IPS-11a (cell line): Measurements from ENCODE around the gene KIF26A.
"Not testable (repeated sequence)": the region's sequence is repeated elsewhere in the genome, so short reads cannot be mapped to it uniquely, and the experiment has no call there.

ENCODE experiments used
- H3K4me3 ChIP-seq: one replicate; pipeline ENCODE4 v1.5.1; 2013; ENCODE audit warnings: low read depth, low read length, control low read depth

The KIF26A gene

GRCh38 chr14:104220215-104221070 is 82.1 kb downstream of the KIF26A start:
- no peak overlapping the region for H3K4me3 ChIP-seq

GRCh38 chr14:104221071-104221625 is 82.8 kb downstream of the KIF26A start:
- no peak overlapping the region for H3K4me3 ChIP-seq

- H3K4me3 ChIP-seq = no peak overlapping the region
These were observed 83.4 kb downstream of the KIF26A start for GRCh38 chr14:104221636-104222369.

DNA sequence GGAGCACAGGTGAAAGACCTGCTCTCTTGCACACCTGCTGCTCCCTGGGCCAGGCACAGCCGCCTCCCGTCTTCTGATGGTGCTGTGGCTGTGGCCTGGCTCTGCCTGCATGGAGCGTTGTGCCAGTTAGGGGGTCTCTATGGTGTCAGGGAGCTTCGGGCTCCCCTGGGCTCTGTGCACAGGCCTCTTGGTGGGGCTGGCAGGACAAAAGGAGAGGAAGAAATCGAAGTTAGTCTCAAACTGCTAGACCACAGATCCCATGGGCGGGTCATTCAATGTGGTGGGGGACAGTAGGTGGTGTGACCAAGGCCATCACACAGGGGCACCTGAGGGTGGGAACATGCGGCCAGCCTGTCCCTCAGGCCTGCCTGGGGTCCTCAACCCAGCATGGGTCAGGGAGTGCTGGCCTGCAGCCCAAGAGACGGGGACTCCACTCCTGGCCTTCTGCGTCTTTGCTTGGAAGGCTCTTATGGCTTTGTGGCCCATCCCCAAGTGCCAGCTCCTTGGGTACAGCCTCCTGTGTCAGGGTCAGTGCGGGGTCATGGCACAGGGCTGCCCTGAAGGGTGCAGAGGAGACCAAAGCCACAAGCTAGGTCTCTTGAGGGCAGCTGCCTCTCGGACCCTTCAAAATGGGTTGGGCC is 84.1 kb downstream of the KIF26A start:
- H3K4me3 ChIP-seq = no peak overlapping the region

GRCh38 chr14:104223101-104224041 is 85.0 kb downstream of the KIF26A start:
- H3K4me3 ChIP-seq = no peak overlapping the region

GRCh38 chr14:104224131-104224505 is 85.7 kb downstream of the KIF26A start:
- H3K4me3 ChIP-seq = no peak overlapping the region

- no peak overlapping the region for H3K4me3 ChIP-seq
These were observed 86.3 kb downstream of the KIF26A start for GRCh38 chr14:104224506-104225277.

DNA sequence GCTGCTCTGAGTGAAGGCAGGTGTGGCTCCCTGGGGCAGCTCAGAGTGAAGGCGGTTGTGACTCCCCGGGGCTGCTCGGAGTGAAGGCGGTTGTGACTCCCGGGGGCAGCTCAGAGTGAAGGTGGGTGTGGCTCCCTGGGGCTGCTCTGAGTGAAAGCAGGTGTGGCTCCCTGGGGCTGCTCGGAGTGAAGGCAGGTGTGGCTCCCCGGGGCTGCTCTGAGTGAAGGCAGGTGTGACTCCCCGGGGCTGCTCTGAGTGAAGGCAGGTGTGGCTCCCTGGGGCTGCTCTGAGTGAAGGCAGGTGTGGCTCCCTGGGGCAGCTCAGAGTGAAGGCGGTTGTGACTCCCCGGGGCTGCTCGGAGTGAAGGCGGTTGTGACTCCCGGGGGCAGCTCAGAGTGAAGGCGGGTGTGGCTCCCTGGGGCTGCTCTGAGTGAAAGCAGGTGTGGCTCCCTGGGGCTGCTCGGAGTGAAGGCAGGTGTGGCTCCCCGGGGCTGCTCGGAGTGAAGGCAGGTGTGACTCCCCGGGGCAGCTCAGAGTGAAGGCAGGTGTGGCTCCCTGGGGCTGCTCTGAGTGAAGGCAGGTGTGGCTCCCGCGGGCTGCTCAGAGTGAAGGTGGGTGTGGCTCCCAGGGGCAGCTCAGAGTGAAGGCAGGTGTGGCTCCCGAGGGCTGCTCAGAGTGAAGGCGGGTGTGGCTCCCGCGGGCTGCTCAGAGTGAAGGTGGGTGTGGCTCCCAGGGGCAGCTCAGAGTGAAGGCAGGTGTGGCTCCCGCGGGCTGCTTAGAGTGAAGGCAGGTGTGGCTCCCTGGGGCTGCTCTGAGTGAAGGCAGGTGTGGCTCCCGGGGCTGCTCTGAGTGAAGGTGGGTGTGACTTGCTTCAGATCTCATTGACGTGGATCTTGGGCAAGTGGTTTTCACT is 87.1 kb downstream of the KIF26A start:
- H3K4me3 ChIP-seq = not testable (repeated sequence)

GRCh38 chr14:104226421-104227383 is 88.3 kb downstream of the KIF26A start:
- H3K4me3 ChIP-seq = no peak overlapping the region

- H3K4me3 ChIP-seq = no peak overlapping the region
These were observed 89.4 kb downstream of the KIF26A start for GRCh38 chr14:104227806-104228205.

- H3K4me3 ChIP-seq = no peak overlapping the region
These were observed 89.8 kb downstream of the KIF26A start for GRCh38 chr14:104228221-104228620.

DNA sequence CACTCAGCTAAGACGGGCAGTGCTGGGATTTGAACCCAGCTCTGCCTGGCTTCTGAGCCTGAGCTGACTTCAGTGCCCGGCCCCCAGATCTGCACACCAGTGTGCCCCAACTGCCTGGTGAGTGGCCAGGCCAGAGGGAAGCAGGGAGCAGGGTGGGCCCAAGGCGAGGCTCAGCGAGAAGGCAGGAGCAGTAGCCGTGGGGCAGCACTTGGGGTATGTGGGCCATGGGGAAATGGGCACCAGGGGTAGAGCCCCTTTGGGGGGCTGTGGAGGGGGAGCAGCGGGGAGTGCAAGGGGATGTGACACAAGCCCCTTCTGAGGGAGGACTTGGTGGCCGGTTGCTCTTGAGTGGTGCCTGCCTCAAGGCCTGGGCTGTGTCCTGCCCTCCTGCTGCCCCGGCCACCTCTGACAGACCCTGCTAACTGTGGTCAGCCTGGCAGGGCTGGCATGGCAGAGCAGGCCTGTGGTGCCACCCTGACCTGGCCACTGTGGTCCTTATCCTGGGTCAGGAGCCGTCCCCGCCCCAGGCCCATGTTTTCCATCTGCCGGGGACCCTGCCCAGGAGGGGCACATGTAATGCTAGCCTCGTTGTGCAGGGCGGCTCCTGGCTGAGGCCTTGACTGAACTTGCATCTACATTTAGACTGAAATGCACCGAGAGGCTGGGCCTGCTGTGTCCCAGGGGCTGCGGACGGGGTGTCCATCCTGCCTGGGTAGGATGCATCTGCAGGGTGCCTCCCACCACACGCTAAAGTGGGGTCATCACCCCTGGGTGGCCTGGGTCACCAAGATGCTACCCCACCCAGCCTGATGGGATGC is 90.5 kb downstream of the KIF26A start:
- H3K4me3 ChIP-seq = no peak overlapping the region

DNA sequence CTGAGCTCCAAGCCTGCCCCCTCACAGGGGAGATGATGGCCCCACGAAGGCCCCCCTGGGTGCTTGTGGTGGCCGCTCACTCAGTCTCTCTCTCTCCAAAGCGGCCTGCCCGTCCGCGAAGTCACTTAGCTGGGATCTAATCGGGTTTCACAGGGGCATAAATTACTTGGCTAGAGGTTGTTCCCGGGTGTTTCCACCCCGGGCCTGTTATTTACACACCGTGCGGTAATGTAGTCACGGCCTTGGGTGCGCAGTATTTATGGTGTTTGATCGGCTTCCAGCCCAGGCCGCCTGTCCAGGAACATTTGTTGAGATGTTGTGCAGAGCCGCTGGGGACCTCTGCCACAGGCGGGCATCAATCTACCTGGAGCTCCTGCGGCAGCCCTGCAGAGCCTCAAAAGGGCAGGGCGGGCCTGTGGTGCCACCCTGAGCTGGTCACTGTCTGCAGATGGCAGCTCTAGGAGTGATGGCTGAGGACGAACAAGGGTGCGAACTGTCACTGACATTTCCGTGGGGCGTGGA is 91.2 kb downstream of the KIF26A start:
- H3K4me3 ChIP-seq = no peak overlapping the region

DNA sequence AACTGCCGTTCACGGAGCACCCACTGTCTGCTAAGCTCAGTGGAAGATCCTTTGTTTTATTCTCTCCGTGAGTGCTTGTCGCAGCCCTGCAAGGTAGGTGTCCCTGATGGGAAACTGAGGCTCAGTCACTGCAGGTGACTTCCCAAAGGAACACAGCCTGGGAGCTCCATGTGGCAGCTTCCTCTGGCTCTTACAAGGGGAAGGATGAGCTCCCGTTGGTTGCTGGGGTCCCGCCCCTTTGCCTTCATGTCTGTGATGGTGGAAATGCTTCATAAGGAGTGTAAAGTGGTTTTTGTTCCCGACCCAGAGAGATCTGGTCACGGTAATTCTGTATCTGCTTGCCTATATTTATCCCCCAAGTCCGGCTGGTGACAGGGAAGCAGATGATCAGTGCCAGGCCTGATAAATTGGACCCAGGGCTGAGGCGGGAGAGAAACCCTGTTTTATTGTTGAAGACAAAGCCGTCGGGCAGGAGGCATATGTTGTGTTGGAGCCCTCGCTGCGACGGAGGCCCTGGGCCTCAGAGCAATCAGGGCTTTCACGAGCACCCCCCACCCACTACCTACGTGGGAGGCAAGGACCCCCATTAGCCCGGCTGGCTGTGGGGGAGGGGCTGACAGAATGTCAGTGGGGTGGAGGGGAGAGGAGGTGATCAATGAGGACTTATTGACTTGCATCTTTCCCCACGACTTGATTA is 91.9 kb downstream of the KIF26A start:
- H3K4me3 ChIP-seq = no peak overlapping the region
